ENCODE measurements around the gene KLHL42. TPM values are rescaled to one million over a fixed set of nuclear protein-coding genes. Genes with fewer than 3 reads are reported as not detected.
"Not testable (repeated sequence)": the region's sequence is repeated elsewhere in the genome, so short reads cannot be mapped to it uniquely, and the experiment has no call there.

Gene KLHL42
- total RNA-seq, 6 donors from 2014 or later, result 18.5 to 46.1 (median 22.6) TPM

GRCh38 chr12:27841392-27841882, 61.4 kb downstream of the KLHL42 start:
- Histone ChIP-seq H3K9me3 (no peaks in the 10 kb centered on the region), H3K27ac (no peak overlapping the region), H3K27me3 (no peaks in the 10 kb centered on the region), H3K4me3 (no peak overlapping the region), H3K36me3 (no peaks in the 10 kb centered on the region), H3K4me1 (no peaks in the 10 kb centered on the region)
- WGBS, 2 donors, result 46 to 59% methylated on average over 5 of the region's 5 CpGs
- ATAC-seq (ENCODE audit: low FRiP score in 2 of 2), result no peak
- DNase-seq, result no peak
- no peak for TF ChIP-seq POLR2AphosphoS5 (IDR thresholded peaks at IDR 0.05)

GRCh38 chr12:27843714-27844245, 63.7 kb downstream of the KLHL42 start:
- WGBS, 2 donors, result 49 to 51% methylated on average over 8 of the region's 8 CpGs
- ATAC-seq (ENCODE audit: low FRiP score in 2 of 2), result peak; percentile 34 to 86

GRCh38 chr12:27844366-27845090, 64.5 kb downstream of the KLHL42 start:
- ATAC-seq (ENCODE audit: low FRiP score in 2 of 2) (peak; percentile 44 to 53), DNase-seq (no peak)
- WGBS, 2 donors, result 66 to 67% methylated on average over 12 to 15 of the region's 15 CpGs
- no peak overlapping the region for H3K27ac ChIP-seq
- H3K9me3 ChIP-seq, result no peaks in the 10 kb centered on the region
- H3K4me1 ChIP-seq, result no peaks in the 10 kb centered on the region
- H3K4me3 ChIP-seq, result no peak overlapping the region
- TF ChIP-seq POLR2A (IDR thresholded peaks at IDR 0.05), result no peak
- no peak for TF ChIP-seq POLR2AphosphoS5 (IDR thresholded peaks at IDR 0.05)
- TF ChIP-seq EP300 (IDR thresholded peaks at IDR 0.05), result no peak
- TF ChIP-seq CTCF (IDR thresholded peaks at IDR 0.05), result no peak
- H3K27me3 ChIP-seq, result no peaks in the 10 kb centered on the region
- H3K36me3 ChIP-seq, result no peaks in the 10 kb centered on the region

More at GRCh38 chr12:27843714-27844245, 63.7 kb downstream of the KLHL42 start:
- no peak for DNase-seq
- no peaks in the 10 kb centered on the region for H3K4me1 ChIP-seq
- H3K27me3 ChIP-seq, result no peaks in the 10 kb centered on the region
- no peaks in the 10 kb centered on the region for H3K9me3 ChIP-seq
- H3K4me3 ChIP-seq, result no peak overlapping the region
- H3K27ac ChIP-seq, result no peak overlapping the region
- no peaks in the 10 kb centered on the region for H3K36me3 ChIP-seq
- TF ChIP-seq POLR2AphosphoS5 (IDR thresholded peaks at IDR 0.05), result no peak

- DNase-seq (no peak), ATAC-seq (ENCODE audit: low FRiP score in 2 of 2) (no peak)
- H3K9me3 ChIP-seq, result no peaks in the 10 kb centered on the region
- TF ChIP-seq EP300 (IDR thresholded peaks at IDR 0.05) (no peak), CTCF (IDR thresholded peaks at IDR 0.05) (no peak), POLR2A (IDR thresholded peaks at IDR 0.05) (no peak), POLR2AphosphoS5 (IDR thresholded peaks at IDR 0.05) (no peak)
- H3K36me3 ChIP-seq, result no peaks in the 10 kb centered on the region
- no peak overlapping the region for H3K27ac ChIP-seq
- H3K4me1 ChIP-seq, result no peaks in the 10 kb centered on the region
- 85 to 89% methylated on average over 2 of the region's 2 CpGs for WGBS, 2 donors
- no peak overlapping the region for H3K4me3 ChIP-seq
- H3K27me3 ChIP-seq, result no peaks in the 10 kb centered on the region
Measured at GRCh38 chr12:27845187-27845586, 65.2 kb downstream of the KLHL42 start.

- 74 to 91% methylated on average over 3 of the region's 3 CpGs for WGBS, 2 donors
- not testable (repeated sequence) for H3K36me3 ChIP-seq
Measured at GRCh38 chr12:27845706-27846105, 65.7 kb downstream of the KLHL42 start.

GRCh38 chr12:27847293-27847692, 67.3 kb downstream of the KLHL42 start:
- H3K27ac ChIP-seq; H3K4me3 ChIP-seq; H3K9me3 ChIP-seq; ATAC-seq (ENCODE audit: low FRiP score in 2 of 2); H3K27me3 ChIP-seq; H3K36me3 ChIP-seq; DNase-seq; H3K4me1 ChIP-seq: not testable (repeated sequence)
- 93 to 98% methylated on average over 2 of the region's 2 CpGs for WGBS, 2 donors

More at GRCh38 chr12:27845706-27846105, 65.7 kb downstream of the KLHL42 start:
- not testable (repeated sequence) for DNase-seq; H3K4me3 ChIP-seq; ATAC-seq (ENCODE audit: low FRiP score in 2 of 2); H3K27ac ChIP-seq; H3K9me3 ChIP-seq; H3K4me1 ChIP-seq; H3K27me3 ChIP-seq

GRCh38 chr12:27851311-27851710, 71.3 kb downstream of the KLHL42 start:
- Histone ChIP-seq H3K27ac (no peak overlapping the region), H3K4me3 (no peak overlapping the region), H3K4me1 (no peaks in the 10 kb centered on the region), H3K27me3 (no peaks in the 10 kb centered on the region), H3K9me3 (no peaks in the 10 kb centered on the region), H3K36me3 (no peaks in the 10 kb centered on the region)
- DNase-seq, result no peak
- no peak for TF ChIP-seq CTCF (IDR thresholded peaks at IDR 0.05)
- no peak for TF ChIP-seq POLR2AphosphoS5 (IDR thresholded peaks at IDR 0.05)
- TF ChIP-seq POLR2A (IDR thresholded peaks at IDR 0.05), result no peak
- TF ChIP-seq EP300 (IDR thresholded peaks at IDR 0.05), result no peak
- ATAC-seq (ENCODE audit: low FRiP score in 2 of 2), result no peak

Data from upper lobe of left lung (tissue), 6 donors.